HG03342 (cell line): ENCODE data around the gene ZNF22.

ENCODE experiments used
- ATAC-seq: cut with Tn5 transposase; IDR thresholded peaks from one replicate; pipeline ENCODE4 v1.9.1; 2021; ENCODE audit warnings: mild to moderate bottlenecking, moderate library complexity; ENCODE audit not compliant: unreplicated experiment

The ZNF22 gene

DNA sequence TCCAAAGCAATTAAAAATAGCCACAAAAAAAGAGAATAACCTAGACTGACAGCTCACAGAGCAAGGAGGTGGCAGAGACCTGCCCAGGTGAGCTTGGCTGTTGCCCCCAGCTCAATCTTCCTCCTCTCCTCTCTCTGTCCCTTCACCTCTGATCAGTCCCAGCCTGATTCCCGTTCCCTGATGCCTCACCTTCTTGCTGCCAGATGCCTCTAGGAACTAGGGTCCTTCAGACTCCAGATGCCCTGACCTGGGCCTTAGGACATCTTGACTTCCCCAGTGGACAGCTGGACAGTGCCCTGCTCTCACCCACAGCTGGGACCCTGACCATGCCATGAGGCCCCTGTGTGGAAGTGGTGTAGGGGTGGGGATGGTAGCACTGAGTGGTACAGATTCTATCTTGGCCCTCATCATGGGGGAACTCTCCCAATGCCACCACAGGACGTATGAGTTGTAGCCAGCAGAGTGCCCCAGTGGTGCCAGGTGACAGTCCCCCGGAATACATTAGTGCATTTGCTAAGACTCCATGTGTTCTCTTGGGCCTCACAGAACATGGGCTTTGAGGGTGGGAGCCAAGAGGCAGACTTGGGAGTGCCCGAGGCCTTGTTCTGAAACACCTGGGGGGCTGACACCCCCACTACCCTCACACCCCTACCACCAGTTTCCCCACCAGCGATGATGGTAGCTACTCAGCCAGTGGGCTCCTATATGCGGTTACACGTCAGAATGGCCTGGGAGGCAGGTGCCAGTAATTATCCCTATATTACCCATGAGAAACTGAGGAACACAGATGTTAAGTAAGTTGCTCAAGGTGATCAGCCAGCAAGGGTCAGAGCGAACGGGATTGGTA lies 24.1 kb upstream of the ZNF22 start:
- no peak for ATAC-seq

DNA sequence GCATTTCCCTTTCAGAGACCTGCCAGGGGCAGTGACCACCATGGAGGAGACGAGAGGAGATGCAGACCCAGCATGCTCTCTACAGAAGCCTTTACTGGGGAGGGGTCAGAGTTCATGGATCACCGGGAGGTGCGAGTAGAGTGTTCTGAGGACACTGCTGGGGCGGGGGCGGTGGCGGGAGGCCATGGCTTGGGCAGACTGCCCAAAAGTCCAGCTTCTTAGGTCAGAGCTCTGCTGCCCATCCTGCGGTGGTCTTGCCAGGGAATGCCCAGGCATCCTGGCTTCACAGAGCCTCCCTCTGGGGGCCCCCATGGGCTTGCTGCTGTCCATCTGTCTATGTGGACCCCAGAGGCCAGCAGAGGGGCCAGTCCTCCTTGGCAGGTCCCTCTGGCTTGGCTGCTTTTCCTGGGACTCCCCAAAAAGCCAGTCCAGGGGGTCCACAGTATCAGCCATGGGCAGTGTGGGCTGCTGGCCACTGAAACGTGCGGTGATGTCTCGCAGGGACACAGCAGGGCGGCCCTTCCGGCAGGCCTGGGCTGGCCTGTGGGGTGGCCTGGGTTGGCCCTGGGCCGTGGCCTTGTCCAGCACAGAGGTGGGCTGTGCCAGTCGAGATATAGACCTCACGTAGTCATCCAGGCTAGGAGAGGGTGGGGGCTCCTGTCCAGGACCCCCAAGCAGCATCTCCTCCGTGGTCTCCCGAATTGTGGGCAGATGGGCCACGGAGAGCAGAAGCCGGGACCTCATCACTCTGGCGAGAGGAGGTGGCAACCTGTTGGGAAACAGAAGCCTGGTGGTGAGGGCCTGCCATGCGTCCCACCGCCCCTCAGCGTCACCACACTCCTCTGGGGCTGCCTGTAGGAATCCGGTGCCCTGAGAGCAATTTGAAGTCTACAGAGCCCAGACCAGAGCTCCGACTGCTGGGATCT lies 23.2 kb upstream of the ZNF22 start:
- no peak for ATAC-seq

DNA sequence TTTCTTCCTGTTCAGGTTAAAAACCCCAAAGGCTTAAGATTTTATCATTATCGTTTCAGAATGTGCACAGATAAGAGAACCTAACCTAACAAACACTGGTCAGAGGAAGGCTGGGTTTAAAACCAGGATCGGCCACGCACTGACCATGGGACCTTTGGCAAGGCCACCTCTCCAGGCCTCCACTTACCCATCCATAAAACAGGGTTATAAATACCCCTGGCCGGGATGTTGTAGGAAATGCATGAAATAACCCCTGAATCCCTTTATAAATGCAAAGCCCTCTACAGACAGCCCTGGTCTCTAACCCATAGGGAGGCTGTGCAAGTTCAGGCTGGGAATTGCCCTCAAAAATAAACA lies 22.5 kb upstream of the ZNF22 start:
- ATAC-seq, result no peak

DNA sequence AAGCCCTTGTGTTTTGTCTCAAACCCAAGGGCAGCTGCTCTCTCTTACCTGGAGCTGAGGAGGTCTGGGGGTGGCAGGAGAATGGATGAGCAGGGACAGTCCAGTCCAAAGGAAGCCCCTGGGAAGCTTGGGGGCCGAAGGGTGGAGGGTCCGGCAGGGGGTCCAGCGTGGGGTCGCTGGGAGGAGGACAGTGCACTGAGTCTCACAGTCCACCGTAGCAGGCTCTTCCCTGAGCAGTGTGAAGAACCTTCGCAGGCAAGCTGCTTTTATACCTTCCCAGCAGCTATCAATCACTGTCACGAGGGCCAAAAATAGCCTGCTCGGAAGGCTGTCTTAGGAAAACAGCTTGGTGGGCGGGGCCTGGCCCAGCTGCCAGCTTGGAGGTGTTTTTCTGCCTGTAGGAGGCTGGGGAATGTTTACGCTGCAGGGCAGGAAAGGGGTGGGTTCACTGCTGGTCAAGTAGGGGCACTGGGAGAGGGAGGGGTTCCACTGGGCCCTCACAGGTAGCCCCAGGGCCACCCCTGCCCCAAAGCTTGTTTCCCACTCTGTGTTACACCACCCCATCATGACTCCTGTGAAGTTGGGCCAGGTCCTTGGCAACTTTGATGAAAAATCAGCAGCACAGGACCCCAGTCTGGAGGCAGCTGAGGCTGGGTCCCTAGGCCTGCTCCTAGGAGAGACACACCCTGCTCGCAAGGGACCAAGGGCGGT lies 22.0 kb upstream of the ZNF22 start, which contains the start of gene DEPP1:
Gene DEPP1 (minus strand): TSS at position 240 of the 711 bp plus-strand sequence. CDS start 779 bp downstream, outside the sequence.
- no peak for ATAC-seq

DNA sequence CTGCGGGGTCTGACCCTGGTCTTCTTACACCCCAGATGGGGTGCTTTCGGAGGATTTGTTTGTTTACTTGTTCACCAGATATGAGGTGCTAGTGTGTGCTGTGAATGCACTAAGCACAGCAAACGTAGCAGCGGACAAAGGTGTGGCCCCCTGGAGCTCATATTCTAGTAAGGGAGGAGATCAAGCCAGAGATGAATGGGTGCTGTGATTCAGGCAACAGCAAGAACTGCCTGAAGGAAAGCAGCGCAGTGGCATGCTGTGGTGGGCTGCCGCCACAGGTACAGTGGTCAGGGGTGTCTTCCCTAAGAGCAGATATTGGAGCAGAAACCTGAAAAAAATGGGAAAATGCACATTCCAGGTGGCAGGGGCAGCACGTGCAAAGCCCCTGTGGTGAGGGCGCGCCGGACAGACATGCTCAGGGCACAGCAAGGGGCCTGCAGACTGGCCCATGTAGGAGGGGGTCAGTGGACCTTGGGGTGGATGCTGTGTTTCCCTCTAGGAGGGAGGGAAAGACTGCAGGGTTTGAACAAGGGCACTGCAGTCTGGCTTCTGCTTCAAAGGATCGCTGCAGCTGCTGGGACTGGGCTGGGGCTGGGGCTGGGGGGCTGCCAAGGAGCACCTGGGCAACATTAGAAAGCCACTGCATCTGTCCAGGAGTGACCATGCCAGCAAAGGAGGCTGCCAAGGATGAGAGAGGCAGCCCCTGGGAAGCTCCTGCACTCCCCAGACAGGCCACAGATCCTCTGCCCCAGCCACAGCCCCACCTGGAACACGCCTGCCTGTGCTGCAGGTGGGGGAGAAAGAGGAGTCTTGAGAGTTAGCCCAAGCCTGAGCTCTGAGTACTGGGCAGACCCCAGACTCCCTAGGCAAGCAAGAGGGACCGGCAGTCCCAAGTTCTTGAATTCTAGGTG lies 21.2 kb upstream of the ZNF22 start:
- no peak for ATAC-seq

DNA sequence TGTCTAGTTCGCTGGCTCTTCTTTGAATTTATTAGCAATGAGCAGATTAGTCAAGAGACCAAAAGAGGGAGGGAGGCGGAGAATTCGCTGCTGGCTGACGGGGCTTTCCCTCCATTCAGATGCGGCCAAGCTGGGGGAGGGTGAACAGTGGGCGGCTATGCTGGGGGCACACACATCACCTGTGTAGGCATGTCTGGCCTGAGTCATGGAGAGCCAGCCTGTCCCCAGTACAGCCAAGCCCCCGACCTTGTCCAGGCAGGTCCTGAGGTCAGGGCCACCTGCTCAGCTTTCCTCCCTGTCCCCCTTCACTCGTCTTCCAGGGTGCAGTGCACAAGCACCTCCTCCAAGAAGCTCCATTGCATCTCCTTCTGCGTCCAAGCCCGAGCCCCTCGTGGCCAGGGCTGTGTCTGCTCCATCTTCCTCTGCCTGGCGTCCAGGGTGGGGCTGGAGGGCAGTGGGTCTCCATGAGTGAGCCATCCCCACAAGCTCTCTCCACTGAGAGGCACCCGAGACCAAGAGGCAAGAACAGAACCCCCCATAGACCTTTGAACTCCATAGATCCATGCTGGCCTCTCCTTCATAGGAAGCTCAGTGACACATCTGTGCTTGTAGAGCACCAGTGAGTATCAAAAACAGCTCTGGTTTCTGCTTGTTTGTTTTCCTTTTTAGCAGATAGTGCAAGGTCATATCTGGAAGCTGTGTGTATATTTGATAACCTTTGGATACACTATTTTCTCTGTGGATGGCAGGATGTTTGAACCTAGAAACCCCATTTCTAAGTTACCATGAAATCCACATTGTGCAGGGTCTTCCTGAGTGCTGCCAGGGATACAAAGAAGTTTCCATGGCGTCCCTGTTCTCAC lies 20.2 kb upstream of the ZNF22 start:
- ATAC-seq, result no peak

DNA sequence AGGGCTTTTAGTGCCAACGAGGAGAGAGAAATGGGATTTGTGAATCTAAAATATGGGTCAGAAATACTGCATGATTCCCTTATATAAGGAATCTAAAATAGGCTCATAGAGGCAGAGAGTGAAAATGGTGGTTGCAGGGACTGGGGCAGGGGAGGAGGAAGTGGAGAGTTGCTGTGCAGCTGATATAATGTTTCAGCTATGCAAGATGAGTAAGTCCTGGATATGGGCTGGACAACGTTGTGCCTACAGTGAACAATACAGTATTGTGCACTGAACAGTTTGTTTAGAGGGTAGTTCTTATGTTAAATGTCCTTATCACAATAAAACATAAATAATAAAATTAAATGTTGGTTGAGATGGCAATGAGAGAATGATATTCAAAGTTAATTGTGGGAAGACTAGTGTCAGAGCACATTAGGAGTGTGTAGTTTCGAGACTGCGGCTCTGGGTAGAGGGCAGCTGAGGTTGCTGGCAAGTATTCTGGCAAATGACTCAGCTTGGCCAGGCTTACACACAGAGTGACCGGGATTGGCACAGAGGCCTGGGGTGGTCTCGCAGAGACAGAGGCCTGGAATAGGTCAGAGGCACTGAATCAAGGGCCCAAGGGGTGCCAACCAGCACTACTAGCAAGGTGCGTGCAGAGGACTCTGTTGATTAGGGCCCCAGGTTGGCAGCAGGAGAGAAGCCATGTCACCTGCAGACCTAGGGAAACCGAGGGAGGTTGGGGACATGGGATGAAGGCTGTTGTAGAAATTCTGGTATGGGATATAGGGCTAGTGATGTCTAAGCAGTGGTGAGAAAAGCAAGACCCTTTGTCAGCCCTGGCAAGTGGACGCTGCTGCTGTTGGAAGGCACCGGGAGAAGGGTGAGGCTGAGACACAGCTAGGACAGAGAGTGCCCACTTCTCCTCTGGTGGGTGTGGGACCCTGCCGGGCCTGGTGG lies 19.3 kb upstream of the ZNF22 start:
- ATAC-seq, result peak; percentile 52

DNA sequence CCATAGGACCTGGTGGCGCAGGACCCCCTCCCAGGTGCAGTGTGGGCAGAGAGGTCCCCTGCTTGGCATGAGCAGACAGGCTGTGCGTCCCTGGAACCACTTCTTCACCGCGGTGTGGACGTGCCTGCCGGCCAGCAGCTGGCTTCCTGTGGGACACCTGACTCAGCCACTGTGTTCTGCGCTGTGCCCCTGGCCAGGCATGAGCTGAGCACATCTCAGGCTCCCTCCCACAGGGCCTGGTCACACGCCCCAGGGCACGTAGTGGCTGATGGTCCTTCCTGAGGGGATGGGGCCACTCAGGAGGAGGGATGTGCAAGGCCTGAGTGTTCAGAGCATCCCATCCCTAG lies 18.6 kb upstream of the ZNF22 start:
- no peak for ATAC-seq

DNA sequence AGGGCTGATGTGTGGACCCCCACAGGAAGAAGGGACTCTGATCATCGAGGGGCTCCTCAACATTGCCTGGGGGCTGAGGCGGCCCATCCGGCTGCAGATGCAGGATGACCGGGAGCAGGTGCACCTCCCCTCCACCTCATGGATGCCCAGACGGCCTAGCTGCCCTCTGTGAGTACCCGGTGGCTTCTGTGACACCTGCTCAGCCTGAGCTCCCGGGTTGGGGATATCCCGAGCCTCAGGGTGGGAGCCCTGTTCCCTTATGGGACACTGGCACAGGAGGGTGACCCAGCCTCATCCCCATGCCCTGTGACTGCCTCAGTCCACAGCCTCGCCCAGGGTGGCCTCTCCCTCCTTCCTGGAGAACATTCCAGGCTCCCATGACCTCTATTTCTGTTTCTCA lies 18.2 kb upstream of the ZNF22 start:
- no peak for ATAC-seq

DNA sequence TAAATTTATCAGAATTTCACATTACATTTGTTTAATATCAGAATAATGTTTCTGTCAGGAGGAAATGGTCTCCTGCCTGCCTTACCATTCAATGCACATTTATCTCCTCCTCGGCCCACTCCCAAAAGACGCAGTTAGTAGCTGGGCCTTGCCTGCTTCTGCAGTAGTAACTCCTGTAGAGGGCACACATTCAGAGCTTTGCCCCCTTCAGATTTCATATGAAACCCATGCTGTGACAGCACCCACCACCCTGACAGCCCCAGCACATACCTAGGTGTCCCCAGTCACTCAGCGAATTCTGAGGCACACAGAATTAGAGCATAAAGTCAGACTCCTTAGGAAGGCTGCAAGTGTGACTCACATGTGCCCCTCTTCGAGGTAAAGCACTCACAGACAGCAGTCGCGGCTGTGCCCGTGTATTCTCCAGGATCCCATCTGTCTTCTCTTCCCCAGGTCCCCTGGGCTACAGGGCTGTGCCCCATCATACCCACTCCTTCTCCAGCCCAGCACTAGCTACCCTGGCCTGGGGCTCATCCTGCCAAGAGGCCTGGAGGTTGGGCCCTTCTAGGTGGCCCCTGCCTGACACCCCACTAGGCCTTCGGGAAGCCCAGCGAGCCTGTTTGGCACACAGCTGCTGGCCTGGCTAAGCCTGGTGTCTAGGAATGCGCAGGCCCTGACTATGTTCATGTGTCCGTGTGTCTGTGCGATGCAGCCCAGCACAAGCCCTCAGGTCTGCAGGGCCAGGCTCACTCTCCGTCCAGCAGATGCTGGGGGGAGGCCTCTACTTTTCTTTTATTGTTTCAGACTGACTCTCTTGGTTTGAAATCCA lies 17.4 kb upstream of the ZNF22 start:
- no peak for ATAC-seq

DNA sequence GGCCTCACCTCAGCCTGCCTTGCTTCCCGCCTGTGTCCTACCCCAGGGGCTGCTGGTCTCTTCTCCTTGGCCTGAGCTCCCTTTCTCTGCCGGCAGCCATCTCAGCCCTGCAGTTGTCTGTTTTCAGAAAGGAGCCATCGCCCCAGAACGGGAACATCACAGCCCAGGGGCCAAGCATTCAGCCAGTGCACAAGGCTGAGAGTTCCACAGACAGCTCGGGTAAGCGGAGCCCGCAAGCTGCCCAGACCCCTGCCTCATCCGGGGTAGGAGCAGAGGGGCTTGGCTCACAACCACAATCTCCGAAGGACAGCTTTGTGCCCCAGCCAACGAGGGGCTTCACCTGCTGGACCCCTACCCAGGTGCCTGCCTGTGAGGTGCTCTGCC lies 16.8 kb upstream of the ZNF22 start:
- no peak for ATAC-seq

DNA sequence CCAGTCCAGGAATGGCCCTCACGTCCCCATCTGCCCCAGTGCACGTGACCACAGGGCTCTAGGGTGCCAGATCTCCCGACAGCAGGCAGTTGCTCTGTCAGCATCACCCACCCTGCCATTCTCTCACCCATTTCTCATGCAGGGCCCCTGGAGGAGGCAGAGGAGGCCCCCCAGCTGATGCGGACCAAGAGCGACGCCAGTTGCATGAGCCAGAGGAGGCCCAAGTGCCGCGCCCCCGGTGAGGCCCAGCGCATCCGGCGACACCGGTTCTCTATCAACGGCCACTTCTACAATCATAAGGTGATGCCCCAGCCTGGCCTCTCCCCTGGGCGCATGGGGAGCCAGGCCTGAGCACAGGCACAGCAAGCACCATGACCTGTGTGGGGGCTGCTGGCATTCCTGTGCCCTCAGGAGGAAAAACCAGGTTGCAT lies 16.0 kb upstream of the ZNF22 start:
- ATAC-seq, result no peak

DNA sequence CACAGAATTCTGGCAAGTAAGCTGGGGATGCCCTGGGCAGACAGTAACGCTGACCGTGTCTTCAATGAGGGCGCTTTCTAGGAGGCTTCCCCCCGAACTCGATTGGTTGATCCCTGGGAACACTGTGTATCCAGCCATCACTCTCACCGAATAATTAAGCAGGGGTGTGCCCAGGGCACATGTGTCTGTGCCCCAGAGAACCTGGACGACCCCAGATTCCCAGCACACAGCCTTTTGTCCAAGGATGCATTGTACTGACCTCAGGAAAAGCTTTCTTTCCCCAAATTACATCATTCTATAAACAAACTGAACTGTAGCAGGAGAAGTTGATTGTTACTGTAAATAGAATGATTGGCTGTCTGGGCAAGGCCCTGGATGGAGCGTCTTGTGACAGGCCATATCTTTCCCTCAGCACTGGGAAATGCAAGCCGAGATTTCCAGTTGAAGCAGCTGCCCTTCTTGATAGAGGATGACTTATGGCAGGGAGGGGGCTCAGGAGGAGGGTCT lies 15.5 kb upstream of the ZNF22 start:
- no peak for ATAC-seq

DNA sequence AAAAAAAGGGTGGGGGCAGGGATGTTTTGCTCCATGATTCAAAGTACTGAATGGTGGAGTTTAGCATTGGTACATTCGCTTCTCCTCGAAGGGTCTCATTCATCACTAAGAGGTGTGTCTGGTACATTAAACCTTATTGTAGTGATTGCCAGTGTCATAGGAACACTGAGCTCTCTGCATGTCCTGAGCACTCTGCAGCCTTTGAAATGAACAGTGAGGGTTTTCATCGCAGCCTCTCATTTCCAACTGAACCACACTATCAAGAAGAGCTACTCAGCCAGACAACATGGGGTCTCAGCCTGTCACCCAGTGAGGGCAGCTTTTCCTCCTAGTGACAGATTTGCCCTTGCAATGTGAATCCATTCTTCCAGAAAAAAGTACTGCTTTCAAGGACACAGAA lies 14.5 kb upstream of the ZNF22 start:
- ATAC-seq, result no peak

DNA sequence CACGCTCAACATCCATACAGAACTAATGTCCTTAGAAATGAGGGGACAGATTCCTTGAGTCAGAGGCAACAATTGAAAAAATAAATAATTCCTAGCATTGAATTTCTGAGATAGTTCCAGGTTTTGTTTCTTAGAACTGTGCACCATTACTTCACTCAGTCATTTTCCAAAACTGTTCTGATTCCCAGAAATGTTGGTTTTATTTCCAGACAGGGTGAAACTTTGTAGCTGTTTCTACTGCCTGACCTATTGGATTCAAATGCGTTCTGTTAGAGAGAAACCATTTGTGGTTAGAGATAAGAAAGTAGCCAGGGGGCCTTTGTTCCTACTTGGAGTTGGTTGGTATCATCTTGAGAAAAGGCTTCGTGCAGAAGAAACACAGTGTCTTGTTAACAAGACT lies 14.1 kb upstream of the ZNF22 start:
- no peak for ATAC-seq

DNA sequence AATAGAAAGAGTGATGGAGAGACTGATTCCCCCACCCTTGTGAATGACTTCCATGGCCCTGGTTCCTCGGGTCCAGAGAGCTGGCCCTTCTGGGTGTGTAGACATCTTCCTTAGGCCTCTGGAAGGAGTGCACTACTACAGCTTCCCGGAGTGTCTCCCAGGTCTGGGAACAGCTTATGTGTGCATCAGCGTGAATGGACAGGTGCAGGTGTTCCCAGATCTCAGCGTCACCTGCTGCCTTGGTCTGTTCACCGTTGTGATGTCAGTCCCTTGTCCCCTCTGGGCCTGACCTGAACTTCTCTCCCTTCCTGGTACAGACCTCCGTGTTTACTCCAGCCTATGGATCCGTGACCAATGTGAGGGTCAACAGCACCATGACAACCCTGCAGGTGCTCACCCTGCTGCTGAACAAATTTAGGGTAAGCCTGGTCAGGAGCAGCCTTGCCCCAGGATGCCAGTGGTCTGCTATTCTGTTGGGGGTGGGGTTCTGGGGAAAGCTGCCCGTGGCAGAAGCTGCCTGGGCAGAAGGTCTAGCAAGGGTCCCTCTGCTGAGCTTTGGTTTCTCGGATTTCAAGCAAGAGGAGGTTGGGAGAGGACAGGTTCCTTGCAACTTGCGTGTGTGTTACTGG lies 11.7 kb upstream of the ZNF22 start:
- no peak for ATAC-seq
